K562 (cell line): ENCODE data around the gene TFB2M. TPM values are rescaled to one million over a fixed set of nuclear protein-coding genes. Genes with fewer than 3 reads are reported as not detected.

Experiments used
- CBX8 ChIP-seq: fragments of 200-600 bp; sonication (generic); IDR thresholded peaks from 2 replicates; pipeline ENCODE4 v1.6.1; 2012; ENCODE audit warnings: borderline replicate concordance, mixed run types, low read depth, mild to moderate bottlenecking, moderate library complexity, mixed read lengths, low read length, control low read depth, inconsistent platforms; ENCODE audit not compliant: poor library complexity, severe bottlenecking; ENCODE audit errors: extremely low read depth
- ELK3 ChIP-seq: fragments of 450-650 bp; formaldehyde crosslinking; IDR thresholded peaks from 2 replicates; pipeline ENCODE4 v1.4.0; 2020; ENCODE audit warnings: mild to moderate bottlenecking
- ETV5 ChIP-seq: sonication (generic); formaldehyde crosslinking; IDR thresholded peaks from 2 replicates; pipeline ENCODE4 v1.4.0; 2020; ENCODE audit warnings: low read depth, mild to moderate bottlenecking, missing genetic modification reagents
- FOXA1 ChIP-seq: fragments of 450-650 bp; IDR thresholded peaks from 2 replicates; pipeline ENCODE4 v1.6.1; 2016; ENCODE audit warnings: mild to moderate bottlenecking, borderline replicate concordance
- HDAC3 ChIP-seq: fragments of 450-650 bp; IDR thresholded peaks from 2 replicates; pipeline ENCODE4 v1.6.1; 2018; ENCODE audit warnings: borderline replicate concordance, mild to moderate bottlenecking, moderate library complexity; ENCODE audit not compliant: partially characterized antibody
- HDAC6 ChIP-seq: IDR thresholded peaks from 2 replicates; pipeline ENCODE4 v1.6.1; 2012; ENCODE audit warnings: low read depth, mild to moderate bottlenecking, control low read depth, inconsistent platforms, low read length, moderate library complexity
- HSF4 ChIP-seq: fragments of 250-450 bp; sonication (Bioruptor Pico); IDR thresholded peaks from 2 replicates; pipeline ENCODE4 v2.1.2; 2022; ENCODE audit warnings: mild to moderate bottlenecking, moderate library complexity, borderline replicate concordance
- LCOR ChIP-seq: sonication (generic); formaldehyde crosslinking; IDR thresholded peaks from 2 replicates; pipeline ENCODE4 v1.8.0; 2022; ENCODE audit warnings: mild to moderate bottlenecking, missing genetic modification reagents
- MAFF ChIP-seq: IDR thresholded peaks from 2 replicates; pipeline ENCODE4 v1.6.1; 2012; ENCODE audit warnings: low read length, improper control_type of control experiment
- MCM2 ChIP-seq: fragments of 450-650 bp; IDR thresholded peaks from 2 replicates; pipeline ENCODE4 v1.6.1; 2017; ENCODE audit warnings: low read depth, mild to moderate bottlenecking
- RAD21 ChIP-seq, 2 experiments: fragments of 250-450 bp in 1 of 2; fragments of 450-650 bp in 1 of 2; sonication (Bioruptor Pico) in 1 of 2; formaldehyde crosslinking in 1 of 2; IDR thresholded peaks in 1 of 2; conservative IDR thresholded peaks in 1 of 2; 2 replicates each; pipeline versions ENCODE4 v1.4.0 to v1.8.0; 2020 to 2022; ENCODE audit warnings: mild to moderate bottlenecking in 2 of 2, moderate library complexity in 1 of 2
- RB1 ChIP-seq: fragments of 450-650 bp; IDR thresholded peaks from 2 replicates; pipeline ENCODE4 v1.6.1; 2017; ENCODE audit warnings: low read depth, mild to moderate bottlenecking
- RREB1 ChIP-seq: fragments of 250-450 bp; sonication (Bioruptor Pico); IDR thresholded peaks from 2 replicates; pipeline ENCODE4 v1.4.0; 2020
- SLC30A9 ChIP-seq: fragments of 250-450 bp; sonication (Bioruptor Pico); IDR thresholded peaks from 2 replicates; pipeline ENCODE4 v1.8.0; 2022; ENCODE audit warnings: mild to moderate bottlenecking, moderate library complexity
- ZC3H8 ChIP-seq: fragments of 450-650 bp; IDR thresholded peaks from 2 replicates; pipeline ENCODE4 v1.6.1; 2017
- ZNF121 ChIP-seq: sonication (generic); formaldehyde crosslinking; conservative IDR thresholded peaks from 2 replicates; pipeline ENCODE4 v1.8.0; 2022; ENCODE audit warnings: missing genetic modification reagents
- ZNF282 ChIP-seq: sonication (generic); formaldehyde crosslinking; IDR thresholded peaks from 2 replicates; pipeline ENCODE4 v1.8.1; 2023; ENCODE audit warnings: missing genetic modification reagents
- ZNF586 ChIP-seq: fragments of 450-650 bp; formaldehyde crosslinking; conservative IDR thresholded peaks from 2 replicates; pipeline ENCODE4 v1.4.0; 2020; ENCODE audit warnings: mild to moderate bottlenecking, moderate library complexity
- ZNF655 ChIP-seq: fragments of 250-450 bp; sonication (Bioruptor Pico); IDR thresholded peaks from 2 replicates; pipeline ENCODE4 v1.5.0; 2021
- ZNF75A ChIP-seq: fragments of 450-650 bp; formaldehyde crosslinking; IDR thresholded peaks from 2 replicates; pipeline ENCODE4 v1.4.0; 2020; ENCODE audit warnings: mild to moderate bottlenecking
- polyA plus RNA-seq, 8 experiments: library from polyadenylated mRNA; depleted of rRNA in 4 of 8; stranded (reverse) in 5 of 8; unstranded in 3 of 8; fragments of >200 nt; fragmentation: Nextera tagmentation in 2 of 8; fragmentation: Illumina TruSeq in 1 of 8; extraction: Ambion mirVana in 2 of 8; extraction: Trizol in 1 of 8; gene quantifications; 2 replicates each; pipeline versions ENCODE4 v1.2.1 to v1.2.3, GENCODE V29; 2011 to 2014; ENCODE audit warnings: inconsistent platforms in 1 of 8, missing spikeins in 1 of 8
- total RNA-seq, 7 experiments: library from RNA; depleted of rRNA in 6 of 7; stranded (reverse); fragments of >200 nt in 6 of 7; fragmentation: Illumina TruSeq in 2 of 7; extraction: Trizol in 2 of 7; gene quantifications; 2 replicates each; pipeline versions ENCODE4 v1.2.1 to v1.2.3, GENCODE V29; 2011 to 2021; ENCODE audit warnings: low replicate concordance in 1 of 7

The TFB2M gene
- total and polyA plus RNA-seq, 9 of the 15 experiments (the other 6 are each of a cell fraction or from before 2014, with no cell fraction given), result 55.1 to 162 (median 70.6) TPM

GRCh38 chr1:246566128-246566812 lies at the start of gene TFB2M, which contains the start of gene CNST (continued):
- TF ChIP-seq ELK3 (CRISPR knock-in tag) (no peak), ZNF655 (CRISPR knock-in tag) (no peak), FOXA1 (no peak), SLC30A9 (no peak), RB1 (peak; percentile 84), RREB1 (peak; percentile 55; the same call in 1 of the 2 replicates), LCOR (CRISPR knock-in tag) (peak; percentile 61; the same call in 1 of the 2 replicates), MAFF (no peak), MCM2 (no peak), ETV5 (CRISPR knock-in tag) (peak; percentile 84), ZNF586 (CRISPR knock-in tag) (no peak), ZNF75A (CRISPR knock-in tag) (no peak), ZNF282 (CRISPR knock-in tag) (no peak), HDAC3 (no peak), HSF4 (CRISPR knock-in tag) (no peak), CBX8 (no peak), RAD21 (CRISPR knock-in tag; conservative IDR thresholded peaks at IDR 0.05 in 1 of 2, IDR thresholded peaks at IDR 0.05 in 1 of 2) (no peak; a peak in 1 of 4 replicates), ZNF121 (CRISPR knock-in tag) (no peak), ZC3H8 (no peak), HDAC6 (no peak)
